ENCODE data around the gene RABGGTA. TPM values are rescaled to one million over a fixed set of nuclear protein-coding genes. Genes with fewer than 3 reads are reported as not detected.

RABGGTA gene
- total and polyA plus RNA-seq, 12 donors: 17.4 to 37.9 (median 21.1) TPM

DNA sequence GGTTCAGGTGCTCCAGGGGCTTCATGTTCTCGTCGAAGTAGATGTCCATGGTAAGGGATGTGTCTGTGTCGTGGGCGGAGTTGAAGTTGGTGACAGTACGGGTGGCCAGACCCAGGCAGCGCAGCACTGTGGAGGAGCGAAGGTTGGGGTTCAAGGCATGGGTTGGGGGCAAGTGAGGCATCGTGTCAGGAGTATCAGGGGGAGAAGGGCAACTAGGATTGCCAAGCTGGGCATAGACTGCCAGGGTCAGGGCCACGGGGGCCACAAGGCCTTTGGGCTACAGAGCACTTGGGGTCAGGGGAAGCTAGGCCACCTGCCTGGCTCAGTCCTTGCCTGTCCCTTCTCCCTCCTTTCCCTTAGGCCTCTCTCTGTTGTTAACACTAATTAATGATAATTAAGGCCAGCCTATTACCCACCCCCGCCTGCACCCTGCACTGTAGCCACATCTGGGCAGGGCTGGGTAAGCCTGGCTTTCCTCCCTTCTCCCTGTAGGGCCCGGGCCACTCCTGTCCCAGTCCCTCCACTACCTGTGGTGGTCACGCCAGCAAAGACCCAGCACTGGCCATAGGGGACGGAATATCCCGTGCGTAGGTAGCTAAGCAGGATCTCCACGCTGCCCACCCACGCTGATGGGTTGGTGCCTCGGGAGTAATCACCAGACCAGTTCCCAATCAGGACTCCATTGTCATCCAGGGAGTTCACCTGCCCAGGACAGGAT lies 12.7 kb downstream of the RABGGTA start:
- intact Hi-C loops (cut with DNase I): no loop called here
- H3K36me3 ChIP-seq: peaks cover 0 to 10% (median 0%) of the 10 kb centered on the region in 9 donors
- no peak for ATAC-seq
- no peak for DNase-seq
- TF ChIP-seq, protein P1, sequence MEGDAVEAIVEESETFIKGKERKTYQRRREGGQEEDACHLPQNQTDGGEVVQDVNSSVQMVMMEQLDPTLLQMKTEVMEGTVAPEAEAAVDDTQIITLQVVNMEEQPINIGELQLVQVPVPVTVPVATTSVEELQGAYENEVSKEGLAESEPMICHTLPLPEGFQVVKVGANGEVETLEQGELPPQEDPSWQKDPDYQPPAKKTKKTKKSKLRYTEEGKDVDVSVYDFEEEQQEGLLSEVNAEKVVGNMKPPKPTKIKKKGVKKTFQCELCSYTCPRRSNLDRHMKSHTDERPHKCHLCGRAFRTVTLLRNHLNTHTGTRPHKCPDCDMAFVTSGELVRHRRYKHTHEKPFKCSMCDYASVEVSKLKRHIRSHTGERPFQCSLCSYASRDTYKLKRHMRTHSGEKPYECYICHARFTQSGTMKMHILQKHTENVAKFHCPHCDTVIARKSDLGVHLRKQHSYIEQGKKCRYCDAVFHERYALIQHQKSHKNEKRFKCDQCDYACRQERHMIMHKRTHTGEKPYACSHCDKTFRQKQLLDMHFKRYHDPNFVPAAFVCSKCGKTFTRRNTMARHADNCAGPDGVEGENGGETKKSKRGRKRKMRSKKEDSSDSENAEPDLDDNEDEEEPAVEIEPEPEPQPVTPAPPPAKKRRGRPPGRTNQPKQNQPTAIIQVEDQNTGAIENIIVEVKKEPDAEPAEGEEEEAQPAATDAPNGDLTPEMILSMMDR (IDR thresholded peaks at IDR 0.05): no peak
- H3K27me3 ChIP-seq: no peaks in the 10 kb centered on the region
- WGBS, 2 donors: 94 to 95% methylated on average over 18 of the region's 18 CpGs
- H3K4me3 ChIP-seq: no peak overlapping the region
- H3K4me1 ChIP-seq: no peaks in the 10 kb centered on the region
- no peak overlapping the region for H3K27ac ChIP-seq
- H3K9me3 ChIP-seq: no peaks in the 10 kb centered on the region

DNA sequence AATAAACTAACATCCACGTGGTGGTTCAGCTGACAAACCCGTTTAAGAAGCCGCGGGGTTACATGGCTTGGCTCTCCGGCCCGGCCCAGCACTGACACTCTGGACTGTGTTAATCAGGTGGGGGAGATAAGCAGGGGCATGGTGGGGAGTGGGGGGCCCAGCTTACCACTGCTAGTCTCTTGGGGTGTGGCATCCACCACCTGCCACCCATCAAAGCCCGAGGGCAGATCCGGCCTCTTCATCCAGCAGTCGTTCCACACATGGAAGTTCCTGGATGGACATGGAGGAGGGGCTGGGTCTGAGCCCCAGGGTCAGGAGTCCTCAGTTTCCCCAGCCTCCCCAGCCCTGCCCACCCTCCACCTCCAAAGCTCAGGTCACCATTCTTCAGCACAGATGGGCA lies 13.3 kb downstream of the RABGGTA start:
- Histone ChIP-seq H3K4me1 (no peaks in the 10 kb centered on the region), H3K4me3 (no peak overlapping the region), H3K27me3 (no peaks in the 10 kb centered on the region), H3K9me3 (no peaks in the 10 kb centered on the region), H3K36me3 (peaks cover 0 to 14% (median 0%) of the 10 kb centered on the region in 9 donors), H3K27ac (no peak overlapping the region)
- intact Hi-C loops (cut with DNase I): no loop called here
- ATAC-seq (no peak), DNase-seq (no peak)
- 77 to 81% methylated on average over 9 of the region's 9 CpGs for WGBS, 2 donors
- TF ChIP-seq, protein P1 (IDR thresholded peaks at IDR 0.05): no peak

DNA sequence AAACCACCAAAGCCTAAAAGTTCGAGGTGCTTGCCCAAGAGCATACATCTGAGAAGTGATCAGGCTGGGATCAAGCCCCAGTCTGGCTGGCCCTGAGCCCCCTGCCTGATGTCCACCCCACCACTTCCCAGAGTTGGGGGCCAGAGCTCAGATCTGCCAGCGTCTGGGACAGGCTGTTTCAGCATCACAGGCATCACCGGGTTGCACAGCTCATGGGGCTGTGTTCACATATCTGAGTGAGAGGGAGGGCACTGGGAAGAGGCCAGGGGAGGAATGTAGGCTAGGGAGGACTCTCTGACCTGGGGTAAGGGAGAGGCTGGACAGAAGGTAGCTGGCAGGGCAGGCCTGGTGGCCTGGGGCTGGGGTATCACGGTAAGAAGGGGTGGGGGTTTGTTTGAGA lies 14.4 kb downstream of the RABGGTA start:
- Histone ChIP-seq H3K27ac (no peak overlapping the region), H3K4me3 (no peak overlapping the region), H3K9me3 (no peaks in the 10 kb centered on the region), H3K27me3 (no peaks in the 10 kb centered on the region), H3K4me1 (no peaks in the 10 kb centered on the region), H3K36me3 (peaks cover 0 to 18% (median 0%) of the 10 kb centered on the region in 9 donors)
- TF ChIP-seq, protein P1 (IDR thresholded peaks at IDR 0.05): no peak
- 64 to 69% methylated on average over 4 of the region's 4 CpGs for WGBS, 2 donors
- ATAC-seq: no peak
- intact Hi-C loops (cut with DNase I): no loop called here
- no peak for DNase-seq

DNA sequence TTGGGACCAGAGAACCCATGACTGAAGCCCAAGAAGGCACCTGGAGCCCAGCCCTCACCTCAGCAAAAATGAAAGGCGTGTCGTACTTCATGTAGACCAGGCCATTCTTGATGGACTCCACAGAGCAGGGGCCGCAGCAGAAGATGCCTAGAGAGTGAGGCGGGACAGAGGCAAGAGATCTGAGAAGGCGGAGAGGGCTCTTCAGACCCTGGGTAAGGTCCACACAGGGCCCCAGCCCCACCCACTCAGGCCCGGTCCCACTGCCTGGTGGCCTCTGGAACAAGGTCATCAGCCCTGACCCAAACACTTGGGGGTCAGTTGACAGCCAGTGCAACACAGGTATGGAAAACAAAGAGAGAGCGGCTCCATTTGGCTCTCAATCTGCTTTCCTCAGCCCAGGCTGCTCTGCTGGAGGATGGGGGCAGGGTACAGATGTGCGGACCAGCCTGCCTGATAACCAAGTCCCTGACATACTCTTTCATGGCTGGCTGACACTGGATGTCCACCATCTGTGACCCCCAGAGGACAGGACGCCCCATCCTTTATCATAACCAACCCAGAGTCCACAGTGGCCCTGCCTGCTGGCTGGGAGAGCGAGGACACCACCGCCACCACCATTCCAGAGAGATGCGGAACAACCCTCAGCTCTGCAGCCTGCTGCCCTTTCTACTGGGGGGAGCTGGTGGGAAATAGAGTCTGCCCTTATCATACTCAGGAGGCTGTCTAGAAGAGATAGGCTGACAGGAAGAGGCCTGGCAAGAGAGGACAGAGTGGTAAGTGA lies 15.3 kb downstream of the RABGGTA start:
- H3K27me3 ChIP-seq: no peaks in the 10 kb centered on the region

More for the DNA sequence above, 15.3 kb downstream of the RABGGTA start:
- Histone ChIP-seq H3K27ac (no peak overlapping the region), H3K4me1 (peaks cover 0 to 4% (median 0%) of the 10 kb centered on the region in 9 donors), H3K9me3 (no peaks in the 10 kb centered on the region), H3K4me3 (no peak overlapping the region), H3K36me3 (peaks cover 0 to 18% (median 0%) of the 10 kb centered on the region in 9 donors)
- 91 to 94% methylated on average over 12 of the region's 12 CpGs for WGBS, 2 donors
- ATAC-seq: no peak
- intact Hi-C loops (cut with DNase I): no loop called here
- DNase-seq: no peak
- TF ChIP-seq, protein P1 (IDR thresholded peaks at IDR 0.05): no peak
